ENCODE results near the gene STUM.
A peak's percentile ranks its signal among the peaks of the same experiment; 100 is the strongest.

- no peak for TF ChIP-seq TARDBP (IDR thresholded peaks at IDR 0.05)
- no peak for TF ChIP-seq ZNF384 (IDR thresholded peaks at IDR 0.05)
- no peak for TF ChIP-seq SP1 (IDR thresholded peaks at IDR 0.05)
- no peak for TF ChIP-seq ELF4 (IDR thresholded peaks at IDR 0.05)
- no peak for TF ChIP-seq LEF1 (IDR thresholded peaks at IDR 0.05; ENCODE audit: borderline replicate concordance)
- TF ChIP-seq HDGF (IDR thresholded peaks at IDR 0.05; ENCODE audit: borderline replicate concordance), result no peak
- TF ChIP-seq L3MBTL2 (conservative IDR thresholded peaks at IDR 0.05), result peak; percentile 82
- TF ChIP-seq FOXA1 (IDR thresholded peaks at IDR 0.05), result no peak
- no peak for TF ChIP-seq SUZ12 (IDR thresholded peaks at IDR 0.05)
Measured at GRCh38 chr1:226549094-226549936, 751 bp downstream of the STUM start.

All from HEK293T (cell line).